GM21737 (cell line): ENCODE measurements around the gene AP3B2.

Experiments used
- ATAC-seq: cut with Tn5 transposase; IDR thresholded peaks from one replicate; pipeline ENCODE4 v1.9.1; 2021; ENCODE audit warnings: mild to moderate bottlenecking, moderate library complexity; ENCODE audit not compliant: unreplicated experiment

Gene AP3B2

GRCh38 chr15:82698711-82699345 is 10.8 kb downstream of the AP3B2 start:
- ATAC-seq: no peak

- ATAC-seq: no peak
Measured at GRCh38 chr15:82697735-82698407, 11.8 kb downstream of the AP3B2 start.

- ATAC-seq: no peak
Measured at GRCh38 chr15:82692171-82692570, 17.5 kb downstream of the AP3B2 start.

- no peak for ATAC-seq
Measured at GRCh38 chr15:82689147-82689546, 20.5 kb downstream of the AP3B2 start.

- no peak for ATAC-seq
Measured at GRCh38 chr15:82688691-82689090, 21.0 kb downstream of the AP3B2 start.

GRCh38 chr15:82681371-82681770 is 28.3 kb downstream of the AP3B2 start:
- no peak for ATAC-seq

- ATAC-seq: peak; percentile 73
Measured at GRCh38 chr15:82680200-82681102, 29.2 kb downstream of the AP3B2 start.

GRCh38 chr15:82679626-82680199 is 30.0 kb downstream of the AP3B2 start:
- no peak for ATAC-seq

- ATAC-seq: no peak
Measured at GRCh38 chr15:82677720-82678323, 31.9 kb downstream of the AP3B2 start.

GRCh38 chr15:82674873-82675272 is 34.8 kb downstream of the AP3B2 start:
- ATAC-seq: no peak

GRCh38 chr15:82670699-82671098 is 39.0 kb downstream of the AP3B2 start:
- no peak for ATAC-seq

GRCh38 chr15:82666606-82667005 is 43.1 kb downstream of the AP3B2 start:
- ATAC-seq: no peak

- no peak for ATAC-seq
Measured at GRCh38 chr15:82664021-82664420, 45.7 kb downstream of the AP3B2 start.

- ATAC-seq: no peak
Measured at GRCh38 chr15:82663186-82663600, 46.5 kb downstream of the AP3B2 start.

- no peak for ATAC-seq
Measured at GRCh38 chr15:82662641-82663040, 47.0 kb downstream of the AP3B2 start.

GRCh38 chr15:82660378-82660777 is 49.3 kb downstream of the AP3B2 start:
- no peak for ATAC-seq

- ATAC-seq: no peak
Measured at GRCh38 chr15:82656641-82657266, 52.9 kb downstream of the AP3B2 start.

- no peak for ATAC-seq
Measured at GRCh38 chr15:82655606-82656005, 54.1 kb downstream of the AP3B2 start.

GRCh38 chr15:82653483-82654168 is 56.0 kb downstream of the AP3B2 start:
- ATAC-seq: no peak

GRCh38 chr15:82651708-82652107 is 58.0 kb downstream of the AP3B2 start:
- no peak for ATAC-seq
